Measurements from ENCODE around the gene ISG20L2.

ISG20L2 gene

DNA sequence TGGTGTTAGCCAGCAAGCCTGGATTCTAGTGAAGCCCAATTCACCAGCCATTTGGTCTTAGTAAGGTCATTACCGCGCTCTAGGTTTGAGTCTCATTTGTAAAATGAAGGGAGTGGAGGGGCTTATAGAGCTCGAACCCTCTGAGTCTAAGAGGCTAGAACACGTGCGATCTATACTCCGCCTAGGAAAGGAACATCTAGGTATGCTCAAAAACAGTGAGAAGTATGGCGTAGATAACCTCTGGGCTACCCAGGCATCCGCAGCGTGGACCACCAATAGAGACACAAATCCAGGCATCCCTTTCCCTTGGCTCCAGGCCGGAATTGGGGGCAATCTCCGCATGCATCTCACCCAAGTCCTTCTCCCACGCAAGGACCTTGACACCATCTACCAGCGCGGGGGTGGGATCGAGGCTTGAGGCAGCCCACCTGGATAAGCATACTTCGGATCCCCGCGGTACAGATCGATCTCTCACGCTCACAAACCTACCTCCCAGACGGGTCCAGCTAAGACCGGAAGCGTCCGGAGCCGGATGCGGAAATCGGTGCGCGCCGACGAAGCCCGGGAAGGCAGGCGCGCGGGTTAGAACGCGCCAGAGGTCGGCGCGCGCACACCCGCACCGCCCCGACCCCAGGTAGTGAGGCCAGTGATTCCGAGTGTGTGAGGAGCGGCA, 504 bp downstream of the ISG20L2 start, which contains the start of gene METTL25B:
METTL25B (plus strand) TSS at position 544 of the 673 bp plus-strand sequence. CDS start 636 bp downstream, outside the sequence.
- Histone ChIP-seq H3K4me3 (ENCODE audit: low read depth, low read length) (peak within 1 kb of the TSS; percentile 96), H3K27ac (peak within 1 kb of the TSS; percentile 70), H3K27me3 (ENCODE audit: insufficient read depth, low read depth, severe bottlenecking) (no peaks in the 10 kb centered on the region), H3K9me3 (ENCODE audit: severe bottlenecking) (no peaks in the 10 kb centered on the region), H3K36me3 (peaks cover 57% of the 10 kb centered on the region)
- peak; percentile 92 for DNase-seq
- TF ChIP-seq, protein P1, sequence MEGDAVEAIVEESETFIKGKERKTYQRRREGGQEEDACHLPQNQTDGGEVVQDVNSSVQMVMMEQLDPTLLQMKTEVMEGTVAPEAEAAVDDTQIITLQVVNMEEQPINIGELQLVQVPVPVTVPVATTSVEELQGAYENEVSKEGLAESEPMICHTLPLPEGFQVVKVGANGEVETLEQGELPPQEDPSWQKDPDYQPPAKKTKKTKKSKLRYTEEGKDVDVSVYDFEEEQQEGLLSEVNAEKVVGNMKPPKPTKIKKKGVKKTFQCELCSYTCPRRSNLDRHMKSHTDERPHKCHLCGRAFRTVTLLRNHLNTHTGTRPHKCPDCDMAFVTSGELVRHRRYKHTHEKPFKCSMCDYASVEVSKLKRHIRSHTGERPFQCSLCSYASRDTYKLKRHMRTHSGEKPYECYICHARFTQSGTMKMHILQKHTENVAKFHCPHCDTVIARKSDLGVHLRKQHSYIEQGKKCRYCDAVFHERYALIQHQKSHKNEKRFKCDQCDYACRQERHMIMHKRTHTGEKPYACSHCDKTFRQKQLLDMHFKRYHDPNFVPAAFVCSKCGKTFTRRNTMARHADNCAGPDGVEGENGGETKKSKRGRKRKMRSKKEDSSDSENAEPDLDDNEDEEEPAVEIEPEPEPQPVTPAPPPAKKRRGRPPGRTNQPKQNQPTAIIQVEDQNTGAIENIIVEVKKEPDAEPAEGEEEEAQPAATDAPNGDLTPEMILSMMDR (IDR thresholded peaks at IDR 0.05; ENCODE audit: low read depth, low read length): no peak

DNA sequence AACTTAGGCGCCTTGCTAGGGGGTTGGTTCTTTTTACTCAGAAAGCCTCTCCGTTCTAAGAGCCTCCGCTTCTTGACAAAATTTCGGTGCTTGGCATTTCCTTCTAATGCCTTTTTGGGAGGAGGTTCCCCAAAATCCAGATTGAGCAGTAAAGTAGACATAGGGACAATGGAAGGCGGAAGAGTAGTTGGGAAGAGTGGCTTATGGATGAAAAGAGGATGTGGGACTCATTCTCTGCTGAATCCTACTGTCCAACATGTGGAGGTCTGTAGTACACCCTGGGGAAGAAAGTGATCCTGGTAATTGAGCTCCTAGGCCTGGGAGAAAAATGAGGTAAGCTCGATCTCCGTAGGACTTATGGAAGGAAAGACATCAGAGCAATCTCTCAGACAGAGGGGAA, 1.1 kb downstream of the ISG20L2 start:
- no peaks in the 10 kb centered on the region for H3K27me3 ChIP-seq (ENCODE audit: insufficient read depth, low read depth, severe bottlenecking)
- peaks cover 60% of the 10 kb centered on the region for H3K36me3 ChIP-seq
- H3K4me3 ChIP-seq (ENCODE audit: low read depth, low read length): peak overlapping the region; percentile 96
- TF ChIP-seq, protein P1 (IDR thresholded peaks at IDR 0.05; ENCODE audit: low read depth, low read length): no peak
- peak overlapping the region; percentile 70 for H3K27ac ChIP-seq
- H3K9me3 ChIP-seq (ENCODE audit: severe bottlenecking): no peaks in the 10 kb centered on the region
- DNase-seq: no peak

DNA sequence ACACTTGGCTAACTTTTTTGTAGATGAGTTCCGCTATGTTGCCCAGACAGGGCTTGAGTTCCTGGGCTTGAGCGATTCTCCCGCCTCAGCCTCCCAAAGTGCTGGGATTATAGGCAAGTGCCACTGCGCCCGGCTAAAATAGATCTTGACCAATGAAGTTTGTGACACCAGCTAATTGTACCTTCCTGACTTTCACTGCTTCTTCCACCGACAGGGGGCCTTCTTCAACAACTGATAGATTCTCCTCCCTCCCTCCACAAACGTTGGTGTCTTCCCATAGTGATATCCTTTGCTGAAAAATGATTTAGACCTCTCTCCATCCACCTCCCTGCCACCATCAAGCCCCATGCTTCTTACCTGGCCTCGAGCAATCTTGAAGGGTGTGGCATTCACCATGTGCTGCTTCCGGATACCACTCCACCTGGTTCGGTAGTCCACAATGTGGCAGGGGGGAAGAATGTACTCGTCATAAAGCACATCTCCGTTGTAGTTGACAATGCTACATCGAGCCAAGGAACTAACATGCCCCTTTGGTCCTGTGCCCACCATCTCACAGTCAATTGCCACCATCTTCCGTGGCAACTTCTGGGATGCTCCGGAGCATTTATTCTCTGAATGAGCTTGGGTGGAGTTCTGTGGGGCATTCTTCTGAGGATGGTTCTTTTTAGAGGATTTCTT, 1.9 kb downstream of the ISG20L2 start:
- Histone ChIP-seq H3K9me3 (ENCODE audit: severe bottlenecking) (no peaks in the 10 kb centered on the region), H3K27me3 (ENCODE audit: insufficient read depth, low read depth, severe bottlenecking) (no peaks in the 10 kb centered on the region), H3K27ac (no peak overlapping the region; the same call in 1 of the 2 replicates), H3K36me3 (peaks cover 67% of the 10 kb centered on the region), H3K4me3 (ENCODE audit: low read depth, low read length) (no peak overlapping the region)
- DNase-seq: peak; percentile 89
- TF ChIP-seq, protein P1 (IDR thresholded peaks at IDR 0.05; ENCODE audit: low read depth, low read length): peak; percentile 88

DNA sequence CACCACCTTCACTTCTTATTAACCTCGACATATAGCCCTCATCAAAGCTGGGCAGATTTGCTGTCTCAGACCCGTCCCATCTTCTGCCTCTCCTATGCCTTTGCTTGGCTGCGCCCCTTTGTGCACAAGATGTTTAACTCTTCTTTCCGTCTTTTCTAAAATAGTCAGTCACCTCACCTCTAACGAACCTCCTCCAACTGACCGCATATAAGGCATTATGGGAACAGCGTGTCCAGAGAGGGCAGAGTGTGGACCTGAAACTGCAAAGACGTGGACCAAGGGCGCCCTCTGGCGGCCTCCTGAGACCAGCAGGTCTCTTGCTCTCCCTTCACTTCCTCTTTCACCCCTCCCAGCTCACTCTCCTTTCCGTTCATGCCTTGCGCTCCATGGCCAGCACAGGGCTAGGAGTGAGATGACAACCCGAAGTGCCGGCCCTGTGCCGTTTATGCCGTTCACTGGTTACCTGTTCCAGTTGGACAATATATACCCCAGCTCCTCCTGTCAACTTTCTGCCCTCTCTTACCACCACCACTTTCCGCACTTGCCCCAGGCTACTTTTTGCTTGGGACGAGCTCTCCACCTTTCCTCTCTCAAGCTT, 2.8 kb downstream of the ISG20L2 start:
- Histone ChIP-seq H3K27me3 (ENCODE audit: insufficient read depth, low read depth, severe bottlenecking) (no peaks in the 10 kb centered on the region), H3K4me3 (ENCODE audit: low read depth, low read length) (no peak overlapping the region), H3K36me3 (peaks cover 76% of the 10 kb centered on the region), H3K9me3 (ENCODE audit: severe bottlenecking) (no peaks in the 10 kb centered on the region), H3K27ac (peak overlapping the region; percentile 11)
- TF ChIP-seq, protein P1 (IDR thresholded peaks at IDR 0.05; ENCODE audit: low read depth, low read length): peak; percentile 100
- DNase-seq: peak; percentile 96

DNA sequence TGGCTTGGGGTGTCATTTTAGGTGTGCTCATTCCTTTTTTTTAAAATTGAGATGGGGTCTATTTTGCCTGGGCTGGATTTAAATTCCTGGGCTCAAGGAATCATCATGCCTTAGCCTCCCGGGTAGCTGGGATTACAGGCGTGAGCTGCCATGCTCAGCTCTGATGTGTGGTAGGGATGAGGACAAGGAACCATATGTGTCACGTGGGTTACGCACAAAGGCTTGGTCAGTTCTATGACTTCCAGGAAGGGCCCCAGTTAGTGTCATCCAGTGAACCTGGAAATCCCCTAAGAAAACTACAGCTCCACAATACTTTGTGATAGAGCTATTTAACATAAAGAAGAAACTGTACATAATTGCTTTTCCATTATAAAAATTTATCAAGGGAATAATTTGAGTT, 7.0 kb downstream of the ISG20L2 start:
- Histone ChIP-seq H3K9me3 (ENCODE audit: severe bottlenecking) (no peaks in the 10 kb centered on the region), H3K36me3 (peaks cover 67% of the 10 kb centered on the region), H3K27ac (no peak overlapping the region), H3K4me3 (ENCODE audit: low read depth, low read length) (no peak overlapping the region), H3K27me3 (ENCODE audit: insufficient read depth, low read depth, severe bottlenecking) (no peaks in the 10 kb centered on the region)
- DNase-seq: no peak
- TF ChIP-seq, protein P1 (IDR thresholded peaks at IDR 0.05; ENCODE audit: low read depth, low read length): no peak
